Type B pancreatic cell (in vitro differentiated cells): ENCODE results near the gene DNMBP. TPM values are rescaled to one million over a fixed set of nuclear protein-coding genes. Genes with fewer than 3 reads are reported as not detected.

Experiments used
- DNase-seq: peaks from one replicate; pipeline ENCODE4 v3.0.0; 2021; ENCODE audit warnings: mixed read lengths; ENCODE audit not compliant: unreplicated experiment; ENCODE audit errors: extremely low spot score
- H3K27ac Mint-ChIP-seq: 2 replicates; pipeline ENCODE4 v1.8.0; 2021; ENCODE audit warnings: mild to moderate bottlenecking, mixed read lengths
- H3K27me3 Mint-ChIP-seq: 2 replicates; pipeline ENCODE4 v1.8.0; 2021; ENCODE audit warnings: mixed read lengths
- H3K36me3 Mint-ChIP-seq: 2 replicates; pipeline ENCODE4 v1.8.0; 2021; ENCODE audit warnings: mixed read lengths
- H3K4me1 Mint-ChIP-seq: one replicate; pipeline ENCODE4 v1.8.0; 2021; ENCODE audit warnings: mixed read lengths; ENCODE audit not compliant: unreplicated experiment
- H3K4me3 Mint-ChIP-seq: 2 replicates; pipeline ENCODE4 v1.8.0; 2021; ENCODE audit warnings: mild to moderate bottlenecking, mixed read lengths
- H3K9me3 Mint-ChIP-seq: 2 replicates; pipeline ENCODE4 v1.8.0; 2021; ENCODE audit warnings: mixed read lengths
- CTCF ChIP-seq: fragments of 200-600 bp; sonication (generic); conservative IDR thresholded peaks from 2 replicates; pipeline ENCODE4 v1.5.0; 2021; ENCODE audit warnings: antibody characterized with exemption, mild to moderate bottlenecking
- total RNA-seq: library from RNA; stranded (reverse); gene quantifications from 2 replicates; pipeline ENCODE4 v1.2.1, GENCODE V29; 2021; ENCODE audit warnings: low replicate concordance

The DNMBP gene
- total RNA-seq, 1 donor from 2014 or later, result 17.7 TPM

DNA sequence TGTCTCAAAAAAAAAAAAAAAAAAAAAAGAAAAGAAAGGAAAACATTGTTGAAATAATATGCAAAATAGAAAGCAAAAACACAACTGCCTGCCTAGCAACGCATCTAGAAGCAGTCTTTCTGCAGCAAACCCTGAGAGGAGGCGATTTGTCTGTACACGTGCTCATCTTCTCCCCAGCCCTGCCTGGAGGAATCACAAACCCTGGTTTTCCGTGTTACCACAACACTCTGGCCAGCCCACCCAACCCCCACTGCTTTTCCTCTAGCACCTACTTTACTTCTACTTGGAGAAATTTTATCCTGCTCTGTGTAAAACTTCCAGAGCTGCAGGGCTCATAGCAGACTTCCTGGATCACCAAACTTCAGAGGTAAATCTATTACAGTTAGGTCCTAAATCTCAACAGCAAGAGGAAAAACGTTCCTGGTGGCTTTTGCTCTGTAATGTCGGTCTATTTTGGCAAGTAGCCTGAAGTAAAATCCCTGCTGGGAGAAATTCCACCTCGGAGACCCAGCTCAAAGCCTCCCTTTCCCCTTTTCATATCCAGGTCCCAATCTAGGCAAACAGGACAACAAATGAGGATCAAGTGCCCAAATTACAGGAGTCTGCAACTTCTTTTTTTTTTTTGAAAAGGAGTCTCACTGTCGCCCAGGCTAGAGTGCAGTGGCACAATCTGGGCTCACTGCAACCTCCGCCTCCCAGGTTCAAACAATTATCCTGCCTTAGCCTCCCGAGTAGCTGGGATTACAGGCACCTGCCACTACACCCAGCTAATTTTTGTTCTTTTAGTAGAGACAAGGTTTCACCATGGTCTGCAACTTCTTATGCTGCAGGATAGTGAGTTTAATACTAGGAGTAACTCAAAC lies 91.6 kb downstream of the DNMBP start:
- DNase-seq, result no peak
- H3K4me1 Mint-ChIP-seq, result peaks cover 39% of the 10 kb centered on the region

DNA sequence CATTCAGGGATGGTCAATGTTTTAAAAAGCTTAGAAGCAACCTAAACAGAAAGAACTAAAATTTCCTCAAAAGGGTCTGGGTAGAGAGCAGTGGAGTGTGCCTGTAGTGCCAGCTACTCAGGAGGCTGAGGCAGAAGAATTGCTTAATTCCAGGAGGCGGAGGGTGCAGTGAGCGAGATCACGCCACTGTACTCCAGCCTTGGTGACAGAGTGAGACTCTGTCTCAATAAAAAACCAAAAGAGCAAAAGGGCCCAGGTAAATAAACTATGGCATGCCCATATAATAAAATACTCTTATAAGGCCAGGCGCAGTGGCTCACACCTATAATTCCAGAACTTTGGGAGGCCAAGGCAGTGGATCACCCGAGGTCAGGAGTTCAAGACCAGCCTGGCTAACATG lies 93.0 kb downstream of the DNMBP start:
- DNase-seq, result no peak
- TF ChIP-seq CTCF, result no peak
- Mint-ChIP-seq H3K27me3 (no peaks in the 10 kb centered on the region), H3K4me1 (peaks cover 41% of the 10 kb centered on the region), H3K4me3 (no peak overlapping the region), H3K27ac (no peak overlapping the region), H3K36me3 (peaks cover 10% of the 10 kb centered on the region), H3K9me3 (no peaks in the 10 kb centered on the region)

More for the DNA sequence above, 91.6 kb downstream of the DNMBP start:
- peak overlapping the region; percentile 88 for H3K27ac Mint-ChIP-seq
- no peaks in the 10 kb centered on the region for H3K9me3 Mint-ChIP-seq
- TF ChIP-seq CTCF, result no peak
- H3K36me3 Mint-ChIP-seq, result peaks cover 10% of the 10 kb centered on the region
- H3K27me3 Mint-ChIP-seq, result no peaks in the 10 kb centered on the region
- peak overlapping the region; percentile 84 for H3K4me3 Mint-ChIP-seq

- Mint-ChIP-seq H3K36me3 (peaks cover 3% of the 10 kb centered on the region), H3K27ac (no peak overlapping the region), H3K4me3 (no peak overlapping the region), H3K9me3 (no peaks in the 10 kb centered on the region), H3K27me3 (no peaks in the 10 kb centered on the region), H3K4me1 (peaks cover 35% of the 10 kb centered on the region)
- TF ChIP-seq CTCF, result no peak
- no peak for DNase-seq
Observed at GRCh38 chr10:99915414-99915813, 94.3 kb downstream of the DNMBP start.

DNA sequence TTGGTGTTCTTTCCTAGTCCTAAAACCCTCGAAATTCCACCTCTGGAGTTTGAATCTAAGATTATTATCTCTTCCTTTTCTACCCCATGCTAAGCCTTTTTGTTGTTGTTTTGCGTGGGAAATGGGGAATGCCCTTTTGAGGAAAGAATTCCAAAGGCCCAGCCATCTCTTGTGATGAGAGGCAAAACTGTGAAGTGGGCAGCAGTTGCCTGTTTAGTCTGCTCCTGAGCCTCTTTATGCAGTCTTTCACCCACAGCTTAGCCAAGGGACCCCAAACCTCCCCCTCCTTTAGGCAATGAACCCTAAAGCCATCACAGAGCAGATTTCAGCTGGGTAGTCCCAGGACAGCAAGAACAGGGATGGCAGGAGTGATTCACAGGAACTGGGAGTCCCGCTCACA lies 95.5 kb downstream of the DNMBP start:
- Mint-ChIP-seq H3K27me3 (no peaks in the 10 kb centered on the region), H3K4me3 (peak overlapping the region; percentile 90), H3K36me3 (peaks cover 3% of the 10 kb centered on the region), H3K4me1 (peaks cover 35% of the 10 kb centered on the region), H3K27ac (no peak overlapping the region), H3K9me3 (no peaks in the 10 kb centered on the region)
- no peak for TF ChIP-seq CTCF
- DNase-seq, result no peak

- H3K4me3 Mint-ChIP-seq, result peak overlapping the region; percentile 90
- peaks cover 33% of the 10 kb centered on the region for H3K4me1 Mint-ChIP-seq
- peak; percentile 69 for DNase-seq
- TF ChIP-seq CTCF, result peak; percentile 41
- no peaks in the 10 kb centered on the region for H3K27me3 Mint-ChIP-seq
- peak overlapping the region; percentile 85 for H3K27ac Mint-ChIP-seq
- H3K36me3 Mint-ChIP-seq, result peaks cover 5% of the 10 kb centered on the region
- no peaks in the 10 kb centered on the region for H3K9me3 Mint-ChIP-seq
Observed at GRCh38 chr10:99913831-99914235, 95.9 kb downstream of the DNMBP start.
